Measurements from ENCODE around the gene GRIP1.

DNA sequence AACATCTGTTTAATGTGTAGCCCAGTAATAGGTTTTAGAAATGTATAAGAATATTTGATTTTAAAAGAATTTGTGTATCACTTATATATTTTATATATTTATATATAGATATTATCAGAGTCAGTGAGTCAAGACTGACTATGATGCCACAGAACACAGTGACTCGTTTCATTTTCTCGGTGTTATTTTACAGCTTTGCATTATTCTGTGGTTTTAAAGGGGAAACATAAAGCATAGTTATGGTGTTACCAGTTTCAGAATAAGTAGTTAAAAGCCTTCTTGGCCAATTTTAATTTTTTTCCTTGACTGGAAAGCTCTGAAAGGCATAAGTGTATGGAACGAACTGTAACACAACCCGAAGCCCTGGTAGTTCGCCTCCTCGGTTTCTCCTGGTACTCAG lies 91.0 kb downstream of the GRIP1 start:
- TF ChIP-seq, protein P1, sequence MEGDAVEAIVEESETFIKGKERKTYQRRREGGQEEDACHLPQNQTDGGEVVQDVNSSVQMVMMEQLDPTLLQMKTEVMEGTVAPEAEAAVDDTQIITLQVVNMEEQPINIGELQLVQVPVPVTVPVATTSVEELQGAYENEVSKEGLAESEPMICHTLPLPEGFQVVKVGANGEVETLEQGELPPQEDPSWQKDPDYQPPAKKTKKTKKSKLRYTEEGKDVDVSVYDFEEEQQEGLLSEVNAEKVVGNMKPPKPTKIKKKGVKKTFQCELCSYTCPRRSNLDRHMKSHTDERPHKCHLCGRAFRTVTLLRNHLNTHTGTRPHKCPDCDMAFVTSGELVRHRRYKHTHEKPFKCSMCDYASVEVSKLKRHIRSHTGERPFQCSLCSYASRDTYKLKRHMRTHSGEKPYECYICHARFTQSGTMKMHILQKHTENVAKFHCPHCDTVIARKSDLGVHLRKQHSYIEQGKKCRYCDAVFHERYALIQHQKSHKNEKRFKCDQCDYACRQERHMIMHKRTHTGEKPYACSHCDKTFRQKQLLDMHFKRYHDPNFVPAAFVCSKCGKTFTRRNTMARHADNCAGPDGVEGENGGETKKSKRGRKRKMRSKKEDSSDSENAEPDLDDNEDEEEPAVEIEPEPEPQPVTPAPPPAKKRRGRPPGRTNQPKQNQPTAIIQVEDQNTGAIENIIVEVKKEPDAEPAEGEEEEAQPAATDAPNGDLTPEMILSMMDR (IDR thresholded peaks at IDR 0.05; ENCODE audit: borderline replicate concordance, extremely low read depth, low read length, poor library complexity, severe bottlenecking), result no peak
- no peak for TF ChIP-seq EZH2 (IDR thresholded peaks at IDR 0.05; ENCODE audit: borderline replicate concordance, low read depth, low read length, severe bottlenecking)

Measured in DND-41 (cell line).